ENCODE measurements around the gene PCDHGC5.

PCDHGC5 gene

DNA sequence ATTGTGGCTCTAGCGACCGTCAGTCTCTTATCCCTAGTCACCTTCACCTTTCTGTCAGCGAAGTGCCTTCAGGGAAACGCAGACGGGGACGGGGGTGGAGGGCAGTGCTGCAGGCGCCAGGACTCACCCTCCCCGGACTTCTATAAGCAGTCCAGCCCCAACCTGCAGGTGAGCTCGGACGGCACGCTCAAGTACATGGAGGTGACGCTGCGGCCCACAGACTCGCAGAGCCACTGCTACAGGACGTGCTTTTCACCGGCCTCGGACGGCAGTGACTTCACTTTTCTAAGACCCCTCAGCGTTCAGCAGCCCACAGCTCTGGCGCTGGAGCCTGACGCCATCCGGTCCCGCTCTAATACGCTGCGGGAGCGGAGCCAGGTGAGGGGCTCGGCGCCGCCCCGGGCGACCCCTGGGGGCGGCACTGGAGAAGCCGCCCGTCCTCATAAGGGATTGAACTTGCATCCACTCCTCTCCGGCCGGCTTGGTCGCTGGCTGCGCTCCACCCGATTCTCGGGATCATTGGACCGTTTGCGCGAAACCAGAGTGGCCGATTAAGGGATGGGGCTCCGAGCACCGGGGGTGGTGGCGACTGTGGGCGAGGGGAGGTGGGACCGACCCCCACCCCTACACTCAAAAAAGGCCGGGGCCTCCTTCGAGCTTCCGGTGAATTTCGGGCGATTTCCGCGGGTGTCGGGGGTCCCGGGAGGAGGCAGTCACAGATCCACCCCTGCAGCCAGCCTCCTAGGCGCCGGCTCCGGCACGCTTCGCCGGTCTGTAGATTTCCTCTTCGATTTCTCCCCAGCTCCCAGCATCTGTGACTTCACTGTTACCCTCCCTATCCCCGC, 2.7 kb downstream of the PCDHGC5 start:
- Histone ChIP-seq H2AK5ac (ENCODE audit: low read length) (no peak overlapping the region), H3K9ac (ENCODE audit: low read length) (no peak overlapping the region), H3K27me3 (ENCODE audit: insufficient read depth, low read length) (peaks cover 9% of the 10 kb centered on the region), H2BK120ac (ENCODE audit: insufficient read depth, low read length, poor library complexity) (no peak overlapping the region), H3K4ac (ENCODE audit: low read depth, low read length) (no peak overlapping the region), H3K79me1 (ENCODE audit: low read length) (peaks cover 4% of the 10 kb centered on the region), H3K36me3 (ENCODE audit: control insufficient read depth in 1 of 2, insufficient read depth in 2 of 2, low read length in 2 of 2) (peaks cover 53% of the 10 kb centered on the region in 2 experiments), H3K4me2 (ENCODE audit: low read length) (no peak overlapping the region), H4K12ac (ENCODE audit: low read depth, low read length) (no peak overlapping the region), H3K4me3 (ENCODE audit: low read depth, low read length) (no peak overlapping the region), H3K9me3 (ENCODE audit: insufficient read depth, low read depth, low read length) (peaks cover 9% of the 10 kb centered on the region), H3K14ac (ENCODE audit: low read length) (no peak overlapping the region), H2BK5ac (ENCODE audit: low read depth, low read length, poor library complexity) (no peak overlapping the region), H3K27ac (ENCODE audit: low read depth, low read length) (no peak overlapping the region), H3K18ac (ENCODE audit: low read length) (no peak overlapping the region), H4K8ac (ENCODE audit: low read depth, low read length) (no peak overlapping the region), H3K79me2 (ENCODE audit: control insufficient read depth, insufficient read depth, low read length, poor library complexity) (no peaks in the 10 kb centered on the region), H2AFZ (ENCODE audit: insufficient read depth, low read length, poor library complexity) (no peak overlapping the region), H3K23ac (ENCODE audit: low read length) (no peak overlapping the region), H4K91ac (ENCODE audit: low read depth, low read length) (no peak overlapping the region), H2BK12ac (ENCODE audit: low read length) (no peak overlapping the region), H3K4me1 (ENCODE audit: control insufficient read depth in 1 of 2, insufficient read depth in 2 of 2, low read length in 2 of 2) (peaks cover 18 to 32% of the 10 kb centered on the region in 2 experiments)
- no peak for DNase-seq
- WGBS (ENCODE audit: extremely low coverage, insufficient coverage, insufficient read length), result no CpG with 5 or more reads among the region's 66 CpGs

DNA sequence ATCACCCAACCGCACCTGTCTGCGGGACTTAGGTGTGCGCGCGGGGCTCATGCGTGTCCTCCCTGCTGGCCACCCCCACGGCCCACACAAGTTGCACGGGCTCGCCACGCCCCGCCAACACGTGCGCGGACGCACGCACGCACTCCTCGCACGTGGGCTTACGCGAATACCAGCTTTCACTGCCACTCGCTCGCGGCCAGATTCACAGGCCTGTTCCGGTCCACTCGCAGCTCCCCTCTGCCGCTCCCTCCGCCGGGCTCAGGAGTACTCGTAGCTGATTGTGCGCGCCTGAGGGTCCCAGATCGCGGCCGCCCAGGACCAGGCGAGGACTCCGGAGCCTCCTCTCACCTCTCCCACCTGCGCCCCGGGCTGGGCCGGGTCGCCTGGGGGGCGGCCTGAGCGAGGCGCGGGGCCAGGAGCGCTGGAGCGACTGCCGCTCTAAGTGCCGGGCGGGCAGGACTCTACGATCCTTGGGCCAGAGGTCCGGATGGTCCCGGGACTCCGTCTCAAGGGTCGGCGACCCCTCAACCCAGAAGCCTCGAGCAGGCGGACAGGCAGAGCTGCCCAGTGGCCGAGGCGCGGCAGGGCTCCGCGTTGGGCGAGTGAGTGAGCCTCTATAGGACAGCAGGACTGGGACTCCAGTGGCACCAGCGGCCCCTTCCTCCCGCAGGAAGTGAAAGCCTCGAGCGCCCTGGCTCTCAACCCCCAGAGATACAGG, 3.4 kb downstream of the PCDHGC5 start:
- Histone ChIP-seq H2BK5ac (ENCODE audit: low read depth, low read length, poor library complexity) (no peak overlapping the region), H4K91ac (ENCODE audit: low read depth, low read length) (no peak overlapping the region), H3K9me3 (ENCODE audit: insufficient read depth, low read depth, low read length) (peaks cover 6% of the 10 kb centered on the region), H3K4me2 (ENCODE audit: low read length) (no peak overlapping the region), H3K14ac (ENCODE audit: low read length) (no peak overlapping the region), H2AFZ (ENCODE audit: insufficient read depth, low read length, poor library complexity) (no peak overlapping the region), H2AK5ac (ENCODE audit: low read length) (no peak overlapping the region), H2BK12ac (ENCODE audit: low read length) (no peak overlapping the region), H3K23ac (ENCODE audit: low read length) (no peak overlapping the region), H3K9ac (ENCODE audit: low read length) (no peak overlapping the region), H3K27me3 (ENCODE audit: insufficient read depth, low read length) (peaks cover 9% of the 10 kb centered on the region), H3K4me1 (ENCODE audit: control insufficient read depth in 1 of 2, insufficient read depth in 2 of 2, low read length in 2 of 2) (peaks cover 18 to 32% of the 10 kb centered on the region in 2 experiments), H3K36me3 (ENCODE audit: control insufficient read depth in 1 of 2, insufficient read depth in 2 of 2, low read length in 2 of 2) (peaks cover 50 to 51% of the 10 kb centered on the region in 2 experiments), H3K27ac (ENCODE audit: low read depth, low read length) (no peak overlapping the region), H3K79me2 (ENCODE audit: control insufficient read depth, insufficient read depth, low read length, poor library complexity) (no peaks in the 10 kb centered on the region), H3K4me3 (ENCODE audit: low read depth, low read length) (no peak overlapping the region), H4K8ac (ENCODE audit: low read depth, low read length) (no peak overlapping the region), H3K18ac (ENCODE audit: low read length) (peak overlapping the region; percentile 63), H3K4ac (ENCODE audit: low read depth, low read length) (no peak overlapping the region), H4K12ac (ENCODE audit: low read depth, low read length) (no peak overlapping the region), H2BK120ac (ENCODE audit: insufficient read depth, low read length, poor library complexity) (no peak overlapping the region), H3K79me1 (ENCODE audit: low read length) (peaks cover 4% of the 10 kb centered on the region)
- DNase-seq, result no peak
- WGBS (ENCODE audit: extremely low coverage, insufficient coverage, insufficient read length), result no CpG with 5 or more reads among the region's 68 CpGs

DNA sequence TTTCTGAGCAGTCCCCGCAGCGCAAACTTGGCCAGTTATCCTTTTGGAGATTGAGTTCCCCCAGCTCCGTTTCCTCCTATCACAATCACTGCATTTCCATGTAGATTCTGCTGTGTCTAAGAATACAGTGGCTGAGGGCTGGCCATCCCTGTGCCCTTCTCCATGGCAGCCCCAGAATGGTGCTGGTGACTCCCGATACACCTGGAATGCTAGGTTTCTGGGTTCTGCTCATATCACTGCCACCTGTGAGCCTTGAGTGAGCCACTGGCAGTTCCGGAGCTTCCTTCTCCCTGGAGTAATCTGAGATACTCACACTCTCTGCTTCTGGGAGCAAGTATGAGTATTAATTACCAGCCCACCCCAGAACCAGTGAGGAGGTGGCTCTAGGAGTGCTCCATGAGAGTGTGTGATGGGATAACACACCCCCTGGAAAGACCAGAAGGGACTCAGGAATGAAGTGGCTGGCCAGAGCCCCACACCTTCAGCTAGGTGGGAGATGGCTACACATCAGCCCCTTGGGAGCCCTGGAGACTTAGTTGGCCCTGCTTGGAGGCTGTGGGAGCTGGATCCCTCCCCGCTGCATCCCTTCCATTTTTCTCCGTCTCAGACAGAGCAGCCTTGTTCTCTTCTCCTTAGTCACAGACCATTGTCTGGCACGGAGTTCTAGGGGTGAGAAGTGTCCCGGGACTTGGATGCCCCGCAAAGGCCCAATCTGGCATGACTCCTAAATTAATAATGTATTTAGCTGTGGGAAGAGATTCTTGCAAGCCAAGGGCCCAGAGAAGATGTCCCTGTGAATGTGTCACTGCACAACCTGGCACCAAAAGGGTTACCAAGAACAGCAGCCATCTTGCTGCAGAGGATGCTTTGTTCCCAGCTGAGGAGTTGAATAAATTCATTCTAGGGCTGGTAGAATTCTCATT, 4.9 kb downstream of the PCDHGC5 start:
- no peak overlapping the region for H4K91ac ChIP-seq (ENCODE audit: low read depth, low read length)
- no peak overlapping the region for H3K23ac ChIP-seq (ENCODE audit: low read length)
- no peak overlapping the region for H4K12ac ChIP-seq (ENCODE audit: low read depth, low read length)
- H3K4ac ChIP-seq (ENCODE audit: low read depth, low read length), result no peak overlapping the region
- no peak overlapping the region for H2AK5ac ChIP-seq (ENCODE audit: low read length)
- peaks cover 48 to 53% of the 10 kb centered on the region in 2 experiments for H3K36me3 ChIP-seq (ENCODE audit: control insufficient read depth in 1 of 2, insufficient read depth in 2 of 2, low read length in 2 of 2)
- H3K9ac ChIP-seq (ENCODE audit: low read length), result no peak overlapping the region
- no peaks in the 10 kb centered on the region for H3K79me2 ChIP-seq (ENCODE audit: control insufficient read depth, insufficient read depth, low read length, poor library complexity)
- H4K8ac ChIP-seq (ENCODE audit: low read depth, low read length), result no peak overlapping the region
- no peak overlapping the region for H3K4me2 ChIP-seq (ENCODE audit: low read length)
- H2BK120ac ChIP-seq (ENCODE audit: insufficient read depth, low read length, poor library complexity), result no peak overlapping the region
- H3K18ac ChIP-seq (ENCODE audit: low read length), result no peak overlapping the region
- H3K14ac ChIP-seq (ENCODE audit: low read length), result no peak overlapping the region
- H3K9me3 ChIP-seq (ENCODE audit: insufficient read depth, low read depth, low read length), result peaks cover 5% of the 10 kb centered on the region
- peaks cover 9% of the 10 kb centered on the region for H3K27me3 ChIP-seq (ENCODE audit: insufficient read depth, low read length)
- H3K4me3 ChIP-seq (ENCODE audit: low read depth, low read length), result no peak overlapping the region
- no CpG with 5 or more reads among the region's 10 CpGs for WGBS (ENCODE audit: extremely low coverage, insufficient coverage, insufficient read length)
- H3K4me1 ChIP-seq (ENCODE audit: control insufficient read depth in 1 of 2, insufficient read depth in 2 of 2, low read length in 2 of 2), result peaks cover 15 to 28% of the 10 kb centered on the region in 2 experiments
- no peak overlapping the region for H3K27ac ChIP-seq (ENCODE audit: low read depth, low read length)
- H3K79me1 ChIP-seq (ENCODE audit: low read length), result peaks cover 4% of the 10 kb centered on the region
- no peak overlapping the region for H2AFZ ChIP-seq (ENCODE audit: insufficient read depth, low read length, poor library complexity)
- DNase-seq, result no peak
- no peak overlapping the region for H2BK12ac ChIP-seq (ENCODE audit: low read length)
- no peak overlapping the region for H2BK5ac ChIP-seq (ENCODE audit: low read depth, low read length, poor library complexity)
